H1 (cell line): ENCODE measurements around the gene MYL7. TPM values are rescaled to one million over a fixed set of nuclear protein-coding genes. Genes with fewer than 3 reads are reported as not detected.

Source experiments
- CTCF ChIA-PET: fragments of 300-600 bp; sonication (Branson Sonifier 250); formaldehyde crosslinking; loops from one replicate; lab custom pipeline; 2021; ENCODE audit not compliant: partially characterized antibody; lab: Charles Lee
- POLR2A ChIA-PET: fragments of 300-600 bp; sonication (Branson Sonifier 250); formaldehyde crosslinking; loops from one replicate; lab custom pipeline; 2021; ENCODE audit warnings: inconsistent platforms; ENCODE audit not compliant: partially characterized antibody; lab: Charles Lee
- DNase-seq, 2 experiments: peaks; one replicate each; pipeline versions ENCODE4 v3.0.0 to v3.0.0-alpha.2; 2010 to 2022; ENCODE audit warnings: low spot score in 2 of 2, low read depth in 1 of 2, mixed read lengths in 1 of 2
- FAIRE-seq: peaks from 2 replicates; lab custom pipeline; 2011; peaks lifted over from hg19 to GRCh38; lab: Jason Lieb, UNC
- H2AFZ ChIP-seq: 2 replicates; pipeline ENCODE4 v1.8.1; 2012; ENCODE audit warnings: low read length, inconsistent platforms
- H2AK5ac ChIP-seq: 2 replicates; pipeline ENCODE4 v1.6.1; 2013; ENCODE audit warnings: low read depth, low read length
- H2BK120ac ChIP-seq: replicated peaks from 2 replicates; pipeline ENCODE3; 2013; ENCODE audit warnings: low read depth, low read length, inconsistent platforms
- H2BK12ac ChIP-seq: 2 replicates; pipeline ENCODE4 v1.6.1; 2013; ENCODE audit warnings: low read depth, low read length
- H2BK15ac ChIP-seq: 2 replicates; pipeline ENCODE4 v1.6.1; 2013; ENCODE audit warnings: low read length
- H2BK20ac ChIP-seq: 2 replicates; pipeline ENCODE4 v1.6.1; 2013; ENCODE audit warnings: low read length
- H2BK5ac ChIP-seq: 2 replicates; pipeline ENCODE4 v1.6.1; 2013; ENCODE audit warnings: low read depth, low read length
- H3K14ac ChIP-seq: 2 replicates; pipeline ENCODE4 v1.6.1; 2013; ENCODE audit warnings: inconsistent platforms; ENCODE audit not compliant: insufficient read length
- H3K18ac ChIP-seq: 2 replicates; pipeline ENCODE4 v1.6.1; 2013; ENCODE audit warnings: low read length; ENCODE audit errors: extremely low read depth
- H3K23ac ChIP-seq: 2 replicates; pipeline ENCODE4 v1.6.1; 2013; ENCODE audit warnings: inconsistent platforms; ENCODE audit not compliant: insufficient read length
- H3K23me2 ChIP-seq: 2 replicates; pipeline ENCODE4 v1.6.1; 2013; ENCODE audit warnings: low read depth, low read length
- H3K27ac ChIP-seq: 2 replicates; pipeline ENCODE4 v1.6.1; 2011; ENCODE audit warnings: low read depth, low read length, inconsistent platforms
- H3K27me3 ChIP-seq, 4 experiments: replicated peaks in 1 of 4; 1 replicate in 1 of 4; 2 replicates in 3 of 4; pipeline versions ENCODE4 v1.6.1 to v1.8.1; 2011 to 2013; ENCODE audit warnings: low read length in 3 of 4, mild to moderate bottlenecking in 3 of 4, inconsistent platforms in 2 of 4, mixed read lengths in 2 of 4, moderate library complexity in 1 of 4; ENCODE audit not compliant: control insufficient read depth in 3 of 4, insufficient read depth in 3 of 4; ENCODE audit errors: extremely low read depth in 1 of 4
- H3K36me3 ChIP-seq, 4 experiments: 2 replicates each; pipeline versions ENCODE4 v1.6.1 to v1.8.1; 2011 to 2013; ENCODE audit warnings: mild to moderate bottlenecking in 4 of 4, low read length in 3 of 4, moderate library complexity in 2 of 4, control low read depth in 1 of 4, inconsistent platforms in 1 of 4; ENCODE audit not compliant: insufficient read depth in 4 of 4, control insufficient read depth in 2 of 4
- H3K4ac ChIP-seq: replicated peaks from 2 replicates; pipeline ENCODE3; 2013; ENCODE audit warnings: low read length, low read depth, mixed read lengths, inconsistent platforms; ENCODE audit not compliant: insufficient read length
- H3K4me1 ChIP-seq, 4 experiments: replicated peaks in 1 of 4; 1 replicate in 1 of 4; 2 replicates in 3 of 4; pipeline versions ENCODE4 v1.6.1 to v1.8.1; 2011 to 2013; ENCODE audit warnings: low read length in 3 of 4, inconsistent platforms in 2 of 4, mixed read lengths in 1 of 4; ENCODE audit not compliant: insufficient read depth in 4 of 4, control insufficient read depth in 3 of 4
- H3K4me2 ChIP-seq, 2 experiments: 2 replicates each; pipeline versions ENCODE4 v1.6.1 to v1.8.1; 2011 to 2013; ENCODE audit warnings: low read depth in 2 of 2, low read length in 2 of 2, control low read depth in 1 of 2, inconsistent platforms in 1 of 2, mild to moderate bottlenecking in 1 of 2; ENCODE audit not compliant: insufficient read depth in 1 of 2
- H3K4me3 ChIP-seq, 4 experiments: fragments of 200-600, 300-600 bp in 1 of 4; sonication (generic), shearing (Covaris generic), sonication (Bioruptor Twin) in 1 of 4; 2 replicates each; pipeline versions ENCODE4 v1.5.1 to v1.8.1; 2011 to 2016; ENCODE audit warnings: low read length in 4 of 4, low read depth in 3 of 4, control low read depth in 2 of 4, inconsistent platforms in 2 of 4, mild to moderate bottlenecking in 2 of 4, mixed read lengths in 1 of 4, moderate library complexity in 1 of 4; ENCODE audit not compliant: insufficient read depth in 2 of 4; ENCODE audit errors: extremely low read depth in 1 of 4
- H3K56ac ChIP-seq: replicated peaks from 2 replicates; pipeline ENCODE3; 2013; ENCODE audit warnings: low read depth, mild to moderate bottlenecking, mixed read lengths, low read length, inconsistent platforms; ENCODE audit not compliant: insufficient read length
- H3K79me1 ChIP-seq: 2 replicates; pipeline ENCODE4 v1.6.1; 2013; ENCODE audit warnings: low read depth, low read length, control low read depth
- H3K79me2 ChIP-seq, 2 experiments: 2 replicates each; pipeline versions ENCODE4 v1.6.1 to v1.8.1; 2012 to 2013; ENCODE audit warnings: low read length in 2 of 2, mild to moderate bottlenecking in 2 of 2, inconsistent platforms in 1 of 2; ENCODE audit not compliant: insufficient read depth in 2 of 2, control insufficient read depth in 1 of 2
- H3K9ac ChIP-seq, 4 experiments: replicated peaks in 1 of 4; 1 replicate in 1 of 4; 2 replicates in 3 of 4; pipeline versions ENCODE4 v1.6.1 to v1.8.1; 2011 to 2013; ENCODE audit warnings: low read depth in 3 of 4, low read length in 3 of 4, control low read depth in 2 of 4, mild to moderate bottlenecking in 2 of 4, moderate library complexity in 2 of 4, inconsistent platforms in 1 of 4; ENCODE audit errors: extremely low read depth in 1 of 4
- H3K9me3 ChIP-seq, 2 experiments: 2 replicates each; pipeline versions ENCODE4 v1.6.1 to v1.8.1; 2012 to 2013; ENCODE audit warnings: mild to moderate bottlenecking in 2 of 2, moderate library complexity in 2 of 2, control low read depth in 1 of 2, inconsistent platforms in 1 of 2, low read depth in 1 of 2, low read length in 1 of 2, mixed read lengths in 1 of 2; ENCODE audit not compliant: insufficient read depth in 2 of 2
- H4K20me1 ChIP-seq, 2 experiments: replicated peaks in 1 of 2; 2 replicates each; pipeline versions ENCODE3 to v1.8.1; 2011 to 2013; ENCODE audit warnings: inconsistent platforms in 2 of 2, low read length in 2 of 2, mild to moderate bottlenecking in 1 of 2; ENCODE audit not compliant: insufficient read depth in 2 of 2, control insufficient read depth in 1 of 2
- H4K5ac ChIP-seq: 2 replicates; pipeline ENCODE4 v1.6.1; 2013; ENCODE audit warnings: low read length, low read depth, mixed read lengths, inconsistent platforms; ENCODE audit not compliant: insufficient read length
- H4K8ac ChIP-seq: 2 replicates; pipeline ENCODE4 v1.8.0; 2013; ENCODE audit warnings: mild to moderate bottlenecking, moderate library complexity, low read length, inconsistent platforms; ENCODE audit not compliant: insufficient read depth; ENCODE audit errors: extremely low read depth
- H4K91ac ChIP-seq: replicated peaks from 2 replicates; pipeline ENCODE3; 2013; ENCODE audit warnings: low read length, mixed read lengths, inconsistent platforms; ENCODE audit not compliant: insufficient read length
- ASH2L ChIP-seq: fragments of 200-600, 300-600 bp; sonication (generic); IDR thresholded peaks from one replicate; pipeline ENCODE4 v1.7.1; 2017; ENCODE audit warnings: low read length
- CEBPB ChIP-seq: IDR thresholded peaks from 2 replicates; pipeline ENCODE4 v1.6.1; 2012; ENCODE audit warnings: low read depth, low read length
- HDAC2 ChIP-seq, 2 experiments: fragments of 300-600 bp in 1 of 2; sonication (generic) in 1 of 2; IDR thresholded peaks; 2 replicates each; pipeline ENCODE4 v1.6.1; 2011 to 2012; ENCODE audit warnings: low read depth in 2 of 2, low read length in 2 of 2, mild to moderate bottlenecking in 2 of 2, moderate library complexity in 2 of 2, borderline replicate concordance in 1 of 2, inconsistent platforms in 1 of 2
- HDAC6 ChIP-seq: IDR thresholded peaks from one replicate; pipeline ENCODE4 v1.7.1; 2012; ENCODE audit warnings: low read depth, mild to moderate bottlenecking, inconsistent platforms, low read length, moderate library complexity
- KDM1A ChIP-seq: fragments of 200-600, 300-600 bp; sonication (generic); IDR thresholded peaks from 2 replicates; pipeline ENCODE4 v1.7.1; 2016; ENCODE audit warnings: mild to moderate bottlenecking, low read length, borderline replicate concordance
- MAFK ChIP-seq: IDR thresholded peaks from 2 replicates; pipeline ENCODE4 v1.6.1; 2012; ENCODE audit warnings: low read depth, mild to moderate bottlenecking, improper control_type of control experiment, low read length
- SP4 ChIP-seq: IDR thresholded peaks from 2 replicates; pipeline ENCODE4 v1.6.1; 2012; ENCODE audit warnings: low read length, inconsistent platforms
- SRF ChIP-seq: IDR thresholded peaks from 2 replicates; pipeline ENCODE4 v1.6.1; 2011; ENCODE audit warnings: mild to moderate bottlenecking, low read depth, low read length, moderate library complexity
- TEAD4 ChIP-seq: IDR thresholded peaks from 2 replicates; pipeline ENCODE4 v1.6.1; 2012; ENCODE audit warnings: low read depth, low read length, inconsistent platforms, mixed read lengths
- WGBS, 2 experiments: shearing (Covaris generic) in 1 of 2; methylation state at CpG; one replicate each; pipeline versions ENCODE4 v1.1.6 to v1.1.7; 2013 to 2015; ENCODE audit warnings: low lambda C conversion rate in 2 of 2, mixed read lengths in 2 of 2, inconsistent platforms in 1 of 2, low coverage in 1 of 2, missing lambda C conversion rate in 1 of 2; ENCODE audit not compliant: insufficient replicate concordance in 2 of 2, insufficient coverage in 1 of 2, insufficient read length in 1 of 2; ENCODE audit errors: extremely low coverage in 1 of 2, missing lambda C conversion rate in 1 of 2; 5-methylcytosine and 5-hydroxymethylcytosine counted together
- polyA plus RNA-seq, 7 experiments: library from polyadenylated mRNA; depleted of rRNA in 3 of 7; stranded (reverse) in 5 of 7; unstranded in 2 of 7; fragments of >200 nt in 5 of 7; fragments of 200-250 nt in 2 of 7; gene quantifications; 1 replicate in 5 of 7; 2 replicates in 1 of 7; 4 replicates in 1 of 7; pipeline versions ENCODE4 v1.2.1 to v1.2.3, GENCODE V29; 2011 to 2013; ENCODE audit warnings: missing spikeins in 2 of 7, mixed read lengths in 2 of 7
- total RNA-seq: library from RNA; stranded (reverse); fragmentation: NEBNext Ultra II Directional; extraction: Animal tissue kit (Norgen Biotek cat#: 25700); gene quantifications from 2 replicates; pipeline ENCODE4 v1.2.1, GENCODE V29; 2021
- TF ChIP-seq, protein P1 (sequence below): IDR thresholded peaks from 2 replicates; pipeline ENCODE4 v1.6.1; 2012; ENCODE audit warnings: low read length, inconsistent platforms
- TF ChIP-seq, protein P2 (sequence below): IDR thresholded peaks from 2 replicates; pipeline ENCODE4 v1.6.1; 2012; ENCODE audit warnings: inconsistent platforms

MYL7 gene
- total and polyA plus RNA-seq, 2 of the 8 experiments (the other 6 are each of a cell fraction or from before 2014, with no cell fraction given) = 3.3 to 3.4 TPM

DNA sequence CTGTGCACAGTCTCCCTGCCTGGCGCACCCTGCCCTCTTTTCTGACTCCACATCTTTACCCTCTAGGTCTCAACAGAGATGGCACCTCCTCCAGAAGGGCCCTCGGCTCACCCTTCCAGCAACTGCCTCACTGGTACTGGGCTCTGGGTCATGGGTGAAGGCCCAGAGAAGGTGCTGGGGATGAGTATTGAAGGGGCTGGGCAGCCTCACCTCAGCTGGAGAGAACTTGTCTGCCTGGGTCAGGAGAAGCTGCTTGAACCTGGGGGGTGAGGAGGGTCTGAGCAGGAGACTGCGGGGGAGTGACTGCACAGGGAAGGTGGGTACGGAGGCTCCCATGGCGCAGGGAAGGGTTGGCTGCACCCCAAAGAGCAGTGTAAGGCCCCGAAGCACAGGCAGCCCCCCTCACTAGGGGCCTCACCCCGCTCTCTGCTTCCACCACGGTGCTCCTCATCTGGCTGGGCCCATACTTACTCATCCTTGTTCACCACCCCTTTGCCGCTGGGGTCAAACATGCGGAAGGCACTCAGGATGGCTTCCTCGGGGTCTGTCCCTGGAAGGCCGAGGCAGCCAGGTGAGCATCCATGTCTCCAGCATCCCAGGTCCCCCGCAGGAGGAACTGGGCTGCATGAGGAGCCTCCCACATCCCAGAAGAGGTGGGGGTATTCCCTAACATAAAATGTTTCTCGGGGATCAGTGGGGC lies 1.7 kb downstream of the MYL7 start:
- peaks cover under 1 to 7% (median 5%) of the 10 kb centered on the region in 4 experiments for H3K27me3 ChIP-seq
- H3K4me2 ChIP-seq = no peak overlapping the region
- no peak overlapping the region for H4K91ac ChIP-seq
- no peaks in the 10 kb centered on the region for H3K79me1 ChIP-seq
- H2BK20ac ChIP-seq = no peak overlapping the region
- no peaks in the 10 kb centered on the region for H3K79me2 ChIP-seq
- ChIA-PET POLR2A (interaction anchor here (0.9 to 1.2 kb wide), 5 partner anchors 8 to 72 kb away, joined by 3 read pairs; partner anchors contain the start of gene GCK), CTCF (interaction anchor here (1.1 to 2.4 kb wide), 2 partner anchors 8 to 15 kb away, joined by 4 to 9 read pairs; no protein-coding TSS in a partner anchor)
- FAIRE-seq (no peak), DNase-seq (no peak)
- no peaks in the 10 kb centered on the region; the same call in 1 of the 2 replicates for H3K23me2 ChIP-seq
- H3K36me3 ChIP-seq = no peaks in the 10 kb centered on the region
- WGBS, 2 experiments = 95% methylated on average over 11 of the region's 14 CpGs; no CpG with 5 or more reads in 1 of the 2 experiments
- H3K56ac ChIP-seq = no peak overlapping the region
- no peak overlapping the region for H3K23ac ChIP-seq
- no peak overlapping the region for H2BK120ac ChIP-seq
- no peak overlapping the region for H3K4ac ChIP-seq
- H3K4me1 ChIP-seq = no peaks in the 10 kb centered on the region
- no peak overlapping the region for H2BK12ac ChIP-seq
- H2AK5ac ChIP-seq = no peak overlapping the region
- no peak overlapping the region for H2BK5ac ChIP-seq
- no peak overlapping the region for H3K14ac ChIP-seq
- H2AFZ ChIP-seq = no peak overlapping the region
- H3K18ac ChIP-seq = no peak overlapping the region
- peaks cover 0 to 2% of the 10 kb centered on the region in 2 experiments for H4K20me1 ChIP-seq
- H3K9me3 ChIP-seq = no peaks in the 10 kb centered on the region
- H3K4me3 ChIP-seq = no peak overlapping the region
- no peak overlapping the region for H2BK15ac ChIP-seq
- H4K8ac ChIP-seq = no peak overlapping the region; the same call in none of the 2 replicates
- no peak overlapping the region for H3K27ac ChIP-seq
- no peak overlapping the region for H3K9ac ChIP-seq
- H4K5ac ChIP-seq = no peak overlapping the region
- TF ChIP-seq CEBPB (no peak), SRF (no peak), ASH2L (no peak), SP4 (no peak), MAFK (no peak), KDM1A (no peak), HDAC6 (no peak), HDAC2 (IDR thresholded peaks at IDR 0.05; ENCODE audit: borderline replicate concordance in 1 of 2, low read depth in 2 of 2, low read length in 2 of 2) (no peak), TEAD4 (no peak)
- TF ChIP-seq, protein P1, sequence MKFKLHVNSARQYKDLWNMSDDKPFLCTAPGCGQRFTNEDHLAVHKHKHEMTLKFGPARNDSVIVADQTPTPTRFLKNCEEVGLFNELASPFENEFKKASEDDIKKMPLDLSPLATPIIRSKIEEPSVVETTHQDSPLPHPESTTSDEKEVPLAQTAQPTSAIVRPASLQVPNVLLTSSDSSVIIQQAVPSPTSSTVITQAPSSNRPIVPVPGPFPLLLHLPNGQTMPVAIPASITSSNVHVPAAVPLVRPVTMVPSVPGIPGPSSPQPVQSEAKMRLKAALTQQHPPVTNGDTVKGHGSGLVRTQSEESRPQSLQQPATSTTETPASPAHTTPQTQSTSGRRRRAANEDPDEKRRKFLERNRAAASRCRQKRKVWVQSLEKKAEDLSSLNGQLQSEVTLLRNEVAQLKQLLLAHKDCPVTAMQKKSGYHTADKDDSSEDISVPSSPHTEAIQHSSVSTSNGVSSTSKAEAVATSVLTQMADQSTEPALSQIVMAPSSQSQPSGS = no peak
- TF ChIP-seq, protein P2, sequence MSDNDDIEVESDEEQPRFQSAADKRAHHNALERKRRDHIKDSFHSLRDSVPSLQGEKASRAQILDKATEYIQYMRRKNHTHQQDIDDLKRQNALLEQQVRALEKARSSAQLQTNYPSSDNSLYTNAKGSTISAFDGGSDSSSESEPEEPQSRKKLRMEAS = no peak
